Bronchial epithelial cell (primary cell): ENCODE data around the gene KLF18. TPM values are rescaled to one million over a fixed set of nuclear protein-coding genes. Genes with fewer than 3 reads are reported as not detected.
"Not testable (repeated sequence)": the region's sequence is repeated elsewhere in the genome, so short reads cannot be mapped to it uniquely, and the experiment has no call there.

ENCODE experiments used
- DNase-seq: peaks from one replicate; pipeline ENCODE4 v3.0.0-alpha.2; 2010; ENCODE audit warnings: low read depth
- FAIRE-seq: peaks from 2 replicates; lab custom pipeline; 2011; peaks lifted over from hg19 to GRCh38; lab: Jason Lieb, UNC
- H3K27me3 ChIP-seq: 2 replicates; pipeline ENCODE4 v1.5.1; 2011; ENCODE audit warnings: low read length; ENCODE audit not compliant: control insufficient read depth, insufficient read depth
- H3K36me3 ChIP-seq: 2 replicates; pipeline ENCODE4 v1.5.1; 2011; ENCODE audit warnings: low read length; ENCODE audit not compliant: control insufficient read depth, insufficient read depth
- H3K4me3 ChIP-seq: 2 replicates; pipeline ENCODE4 v1.5.1; 2011; ENCODE audit warnings: mild to moderate bottlenecking, low read depth, low read length, control low read depth
- CTCF ChIP-seq: IDR thresholded peaks from 2 replicates; pipeline ENCODE4 v1.5.1; 2011; ENCODE audit warnings: mild to moderate bottlenecking, moderate library complexity, low read length, control low read depth, inconsistent platforms; ENCODE audit not compliant: insufficient read depth, severe bottlenecking
- total RNA-seq: library from RNA; depleted of rRNA; stranded (reverse); fragments of >200 nt; gene quantifications from 2 replicates; pipeline ENCODE4 v1.2.1, GENCODE V29; 2014

KLF18 gene
- total RNA-seq, 1 donor from 2014 or later, result not detected

DNA sequence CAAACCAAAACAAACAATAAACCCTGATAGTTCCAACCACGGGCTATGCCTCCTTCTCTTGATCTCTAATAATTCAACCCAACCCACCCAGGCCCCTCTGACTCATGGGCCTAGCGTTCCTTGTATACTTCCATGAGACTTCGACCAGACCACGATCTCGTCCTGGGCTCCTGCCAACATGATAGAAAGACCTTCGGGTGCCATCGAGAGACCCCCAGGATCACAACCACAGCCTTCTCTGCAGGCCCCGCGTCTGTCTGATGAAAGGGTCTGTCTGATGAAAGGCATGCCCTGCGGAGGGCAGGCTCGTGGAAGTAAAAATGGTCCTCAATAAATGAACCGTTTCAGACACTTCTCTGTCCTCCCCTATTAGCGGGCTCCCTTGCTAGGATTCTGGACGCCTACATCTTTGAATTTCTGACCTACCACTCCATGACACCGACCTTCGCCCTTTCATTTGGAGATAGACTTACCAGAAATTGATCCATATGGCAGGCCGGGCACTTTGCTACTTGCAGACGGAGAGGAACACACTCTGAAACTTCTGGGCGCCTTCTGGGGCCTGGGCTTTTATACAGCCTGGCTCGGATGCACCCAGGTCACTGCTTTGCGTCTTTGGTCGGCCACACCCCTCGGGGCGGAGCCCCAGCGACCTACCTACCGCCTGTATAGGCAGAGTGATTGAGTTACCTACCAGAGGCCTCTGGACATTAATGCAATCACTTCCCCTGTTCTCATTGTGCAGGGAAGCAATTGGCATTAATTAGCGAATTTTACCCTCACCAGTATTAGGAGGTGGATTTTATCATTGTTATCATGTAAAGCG lies 5.3 kb upstream of the KLF18 start:
- H3K27me3 ChIP-seq, result no peaks in the 10 kb centered on the region
- no peak for FAIRE-seq
- DNase-seq, result no peak
- H3K4me3 ChIP-seq, result no peak overlapping the region
- TF ChIP-seq CTCF, result no peak
- H3K36me3 ChIP-seq, result no peaks in the 10 kb centered on the region

DNA sequence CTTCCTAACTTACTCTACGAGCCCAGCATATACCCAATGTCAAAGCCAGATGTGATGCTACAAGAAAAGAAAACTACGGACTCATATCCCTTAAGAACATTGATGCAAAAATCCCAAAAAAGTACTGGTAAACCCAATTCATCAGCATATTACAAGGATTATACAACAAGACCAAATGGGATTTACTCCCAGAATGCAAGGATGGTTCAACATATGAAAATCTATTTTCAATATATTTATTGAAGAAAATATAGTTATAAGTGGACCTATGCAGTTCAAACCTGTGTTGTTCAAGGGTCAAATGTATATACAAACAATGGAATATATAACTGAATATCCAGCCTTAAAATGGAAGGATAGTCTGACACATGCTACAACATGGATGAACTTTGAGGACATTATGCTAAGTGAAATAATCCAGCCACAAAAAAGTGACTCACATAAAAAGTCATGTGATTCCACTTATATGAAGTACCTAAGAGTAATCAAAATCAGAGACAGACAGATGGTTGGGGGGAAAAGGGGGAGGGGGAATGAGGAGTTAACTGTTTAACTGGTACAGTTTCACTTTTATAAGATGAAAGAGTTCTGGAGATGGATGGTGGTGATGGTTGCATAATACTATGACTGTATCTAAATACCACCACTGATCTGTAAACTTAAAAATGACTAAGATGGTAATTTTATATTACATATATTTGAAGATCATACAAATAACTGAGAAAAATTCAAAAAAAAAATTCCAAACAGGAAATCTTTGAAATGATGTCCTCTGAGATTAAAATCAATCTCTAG lies 3.7 kb upstream of the KLF18 start:
- no peak overlapping the region for H3K4me3 ChIP-seq
- TF ChIP-seq CTCF, result no peak
- no peaks in the 10 kb centered on the region for H3K27me3 ChIP-seq
- FAIRE-seq (no peak), DNase-seq (peak; percentile 4)
- no peaks in the 10 kb centered on the region for H3K36me3 ChIP-seq

DNA sequence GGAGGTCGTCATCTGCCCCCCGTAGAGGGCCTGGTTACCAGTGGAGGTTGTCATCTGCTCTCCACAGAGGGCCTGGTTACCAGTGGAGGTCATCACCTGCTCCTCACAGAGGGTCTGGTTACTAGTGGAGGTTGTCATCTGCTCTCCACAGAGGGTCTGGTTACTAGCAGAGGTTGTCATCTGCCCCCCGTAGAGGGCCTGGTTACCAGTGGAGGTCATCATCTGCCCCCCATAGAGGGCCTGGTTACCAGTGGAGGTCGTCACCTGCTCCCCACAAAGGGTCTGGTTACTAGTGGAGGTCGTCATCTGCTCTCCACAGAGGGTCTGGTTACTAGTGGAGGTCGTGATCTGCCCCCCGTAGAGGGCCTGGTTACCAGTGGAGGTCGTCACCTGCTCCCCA lies 1.9 kb downstream of the KLF18 start:
- not testable (repeated sequence) for H3K4me3 ChIP-seq, FAIRE-seq, DNase-seq, H3K36me3 ChIP-seq, H3K27me3 ChIP-seq

DNA sequence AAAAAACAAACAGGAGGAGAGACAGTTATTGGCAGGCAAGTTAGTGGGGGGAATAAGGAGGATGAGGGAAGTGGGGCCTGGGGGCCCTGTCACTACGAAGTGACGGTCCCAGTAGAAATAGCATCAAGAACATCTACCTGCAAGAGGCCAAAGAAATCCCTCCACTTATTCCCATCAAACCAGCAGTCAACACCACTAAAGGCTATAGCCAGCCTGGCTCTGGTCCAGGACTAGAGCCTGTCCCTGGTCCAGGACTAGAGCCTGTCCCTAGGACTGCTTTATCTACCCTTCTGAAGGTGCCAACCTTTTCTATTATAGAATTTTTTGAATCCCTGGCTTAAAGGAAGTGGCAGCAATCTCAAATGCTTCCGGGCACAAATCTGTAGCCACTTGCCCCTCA lies 3.2 kb downstream of the KLF18 start:
- Histone ChIP-seq H3K27me3 (peaks cover 2% of the 10 kb centered on the region), H3K36me3 (no peaks in the 10 kb centered on the region), H3K4me3 (no peak overlapping the region)
- no peak for FAIRE-seq
- no peak for TF ChIP-seq CTCF
- DNase-seq, result no peak

GRCh38 chr1:44135886-44136285 lies 5.5 kb downstream of the KLF18 start:
- DNase-seq, result no peak

More at GRCh38 chr1:44135886-44136285, 5.5 kb downstream of the KLF18 start:
- H3K4me3 ChIP-seq, result no peak overlapping the region
- H3K36me3 ChIP-seq, result no peaks in the 10 kb centered on the region
- TF ChIP-seq CTCF, result no peak
- H3K27me3 ChIP-seq, result peaks cover 2% of the 10 kb centered on the region
- FAIRE-seq, result no peak
